GM12873 (cell line): ENCODE data around the gene UPP2.

Experiments used
- CTCF ChIP-seq: IDR thresholded peaks from 2 replicates; pipeline ENCODE4 v1.5.1; 2012; ENCODE audit warnings: low read depth, mild to moderate bottlenecking, moderate library complexity, low read length, control low read depth; ENCODE audit not compliant: insufficient read depth; ENCODE audit errors: missing control alignments

The UPP2 gene

GRCh38 chr2:158129037-158129436, 27.4 kb downstream of the UPP2 start:
- no peak for TF ChIP-seq CTCF

- no peak for TF ChIP-seq CTCF
These were observed 29.3 kb downstream of the UPP2 start for GRCh38 chr2:158130832-158131473.

- no peak for TF ChIP-seq CTCF
These were observed 29.8 kb downstream of the UPP2 start for GRCh38 chr2:158131483-158131912.

- no peak for TF ChIP-seq CTCF
These were observed 30.4 kb downstream of the UPP2 start for GRCh38 chr2:158131919-158132566.

GRCh38 chr2:158134055-158134454, 32.4 kb downstream of the UPP2 start:
- no peak for TF ChIP-seq CTCF

- TF ChIP-seq CTCF: no peak
These were observed 33.0 kb downstream of the UPP2 start for GRCh38 chr2:158134655-158135054.

GRCh38 chr2:158135096-158135495, 33.4 kb downstream of the UPP2 start:
- no peak for TF ChIP-seq CTCF
